CD4-positive, alpha-beta memory T cell (primary cell): ENCODE data around the gene EYS. TPM values are rescaled to one million over a fixed set of nuclear protein-coding genes. Genes with fewer than 3 reads are reported as not detected.
"Not testable (repeated sequence)": the region's sequence is repeated elsewhere in the genome, so short reads cannot be mapped to it uniquely, and the experiment has no call there.

Experiments used
- CTCF ChIA-PET: fragments of 350-600 bp; sonication (Branson Sonifier 250); formaldehyde crosslinking; loops from one replicate; lab custom pipeline; 2021; ENCODE audit warnings: inconsistent platforms; ENCODE audit not compliant: partially characterized antibody; lab: Charles Lee
- POLR2A ChIA-PET: fragments of 350-600 bp; sonication (Branson Sonifier 250); formaldehyde crosslinking; loops from one replicate; lab custom pipeline; 2021; ENCODE audit not compliant: partially characterized antibody; lab: Charles Lee
- DNase-seq, 5 donors: peaks; one replicate each; pipeline versions ENCODE4 v3.0.0 to v3.0.0-alpha.2; 2020 to 2022; ENCODE audit warnings: mixed read lengths in 1 of 5
- H3K27ac ChIP-seq: one replicate; pipeline ENCODE4 v1.7.0; 2013; ENCODE audit warnings: low read depth, low read length
- H3K27me3 ChIP-seq: 2 replicates; pipeline ENCODE4 v1.7.0; 2013; ENCODE audit warnings: mild to moderate bottlenecking, low read length, moderate library complexity; ENCODE audit not compliant: insufficient read depth
- H3K36me3 ChIP-seq: 2 replicates; pipeline ENCODE4 v1.7.0; 2013; ENCODE audit warnings: mild to moderate bottlenecking, low read length, moderate library complexity; ENCODE audit not compliant: insufficient read depth
- H3K4me1 ChIP-seq: 2 replicates; pipeline ENCODE4 v1.7.0; 2013; ENCODE audit warnings: mild to moderate bottlenecking, low read length, moderate library complexity; ENCODE audit not compliant: insufficient read depth
- H3K4me3 ChIP-seq, 2 donors: one replicate each; pipeline ENCODE4 v1.7.0; 2013; ENCODE audit warnings: low read length in 2 of 2, mild to moderate bottlenecking in 1 of 2
- H3K9me3 ChIP-seq, 2 donors: one replicate each; pipeline ENCODE4 v1.7.0; 2013; ENCODE audit warnings: low read length in 2 of 2, control low read depth in 1 of 2; ENCODE audit not compliant: control insufficient read depth in 1 of 2
- H3K27ac Mint-ChIP-seq, 7 donors: one replicate each; pipeline ENCODE4 v1.8.0; 2020 to 2021; ENCODE audit warnings: mixed read lengths in 7 of 7, mild to moderate bottlenecking in 6 of 7, inconsistent platforms in 3 of 7, moderate library complexity in 3 of 7
- H3K27me3 Mint-ChIP-seq, 2 donors: one replicate each; pipeline ENCODE4 v1.8.0; 2020 to 2021; ENCODE audit warnings: mixed read lengths in 2 of 2
- H3K36me3 Mint-ChIP-seq, 2 donors: one replicate each; pipeline ENCODE4 v1.8.0; 2020 to 2021; ENCODE audit warnings: mixed read lengths in 2 of 2, inconsistent platforms in 1 of 2, mild to moderate bottlenecking in 1 of 2
- H3K4me1 Mint-ChIP-seq, 4 donors: one replicate each; pipeline ENCODE4 v1.8.0; 2020 to 2021; ENCODE audit warnings: mixed read lengths in 4 of 4, mild to moderate bottlenecking in 1 of 4
- H3K4me3 Mint-ChIP-seq, 8 donors: one replicate each; pipeline ENCODE4 v1.8.0; 2020 to 2021; ENCODE audit warnings: mixed read lengths in 8 of 8, mild to moderate bottlenecking in 7 of 8, moderate library complexity in 6 of 8, inconsistent platforms in 3 of 8
- H3K9me3 Mint-ChIP-seq, 8 donors: one replicate each; pipeline ENCODE4 v1.8.0; 2020 to 2021; ENCODE audit warnings: mixed read lengths in 8 of 8, mild to moderate bottlenecking in 5 of 8, inconsistent platforms in 3 of 8, moderate library complexity in 1 of 8
- intact Hi-C: fragments of 100-400 bp; cut with micrococcal nuclease; formaldehyde crosslinking; loops from one replicate; pipeline ENCODE4 v1.15.1; 2023
- polyA plus RNA-seq, 2 donors: library from polyadenylated mRNA; unstranded; fragments of 300-500 nt; fragmentation: Illumina TruSeq; gene quantifications; one replicate each; pipeline ENCODE4 v1.2.3, GENCODE V29; 2021
- total RNA-seq, 2 experiments: library from RNA; stranded (reverse); gene quantifications; one replicate each; pipeline ENCODE4 v1.2.3, GENCODE V29; 2021

The EYS gene
- total and polyA plus RNA-seq, 4 experiments from 2014 or later: 0.17 to 0.20 TPM; not detected in 2

GRCh38 chr6:63739094-63739687 lies 1967.8 kb downstream of the EYS start:
- H3K4me3 Mint-ChIP-seq: no peak overlapping the region
- POLR2A ChIA-PET: interaction anchor here (0.9 to 1.7 kb wide), 3 partner anchors 75 to 165 kb away, joined by 3 to 6 read pairs (median 3); partner anchors contain the start of gene PHF3
- no peak overlapping the region for H3K27ac Mint-ChIP-seq

GRCh38 chr6:63738190-63738589 lies 1968.8 kb downstream of the EYS start:
- Mint-ChIP-seq H3K36me3 (peaks cover 0 to 18% of the 10 kb centered on the region in 2 donors), H3K9me3 (peaks cover 3 to 26% (median 8%) of the 10 kb centered on the region in 8 donors)
- H3K9me3 ChIP-seq, H3K27me3 Mint-ChIP-seq, POLR2A ChIA-PET, H3K27ac Mint-ChIP-seq, H3K4me1 Mint-ChIP-seq, H3K4me3 Mint-ChIP-seq, DNase-seq, intact Hi-C loops, H3K4me1 ChIP-seq, H3K27ac ChIP-seq, H3K27me3 ChIP-seq, CTCF ChIA-PET, H3K36me3 ChIP-seq, H3K4me3 ChIP-seq: not testable (repeated sequence)

More at GRCh38 chr6:63739094-63739687, 1967.8 kb downstream of the EYS start:
- H3K27ac ChIP-seq: no peak overlapping the region
- intact Hi-C loops: no loop called here
- H3K4me3 ChIP-seq: no peak overlapping the region
- H3K4me1 Mint-ChIP-seq: peaks cover 0 to 4% (median under 1%) of the 10 kb centered on the region in 4 donors
- peaks cover 3 to 26% (median 8%) of the 10 kb centered on the region in 8 donors for H3K9me3 Mint-ChIP-seq
- no peaks in the 10 kb centered on the region for H3K27me3 Mint-ChIP-seq
- H3K36me3 Mint-ChIP-seq: peaks cover 0 to 15% of the 10 kb centered on the region in 2 donors
- DNase-seq: no peak
- no peaks in the 10 kb centered on the region for H3K36me3 ChIP-seq
- H3K4me1 ChIP-seq: no peaks in the 10 kb centered on the region
- H3K27me3 ChIP-seq: no peaks in the 10 kb centered on the region
- H3K9me3 ChIP-seq: no peaks in the 10 kb centered on the region
- CTCF ChIA-PET: interaction anchor here (0.9 kb wide), 2 partner anchors 25 to 141 kb away, joined by 3 to 4 read pairs; no protein-coding TSS in a partner anchor

- no peak overlapping the region for H3K4me3 Mint-ChIP-seq
- Histone ChIP-seq H3K27ac (no peak overlapping the region), H3K4me3 (no peak overlapping the region), H3K9me3 (no peaks in the 10 kb centered on the region), H3K36me3 (no peaks in the 10 kb centered on the region), H3K4me1 (no peaks in the 10 kb centered on the region), H3K27me3 (no peaks in the 10 kb centered on the region)
- no peak for DNase-seq
- H3K36me3 Mint-ChIP-seq: peaks cover 2 to 20% of the 10 kb centered on the region in 2 donors
- ChIA-PET CTCF (interaction anchor here (1.1 to 1.3 kb wide), 2 partner anchors 10 to 136 kb away, joined by 4 to 5 read pairs; no protein-coding TSS in a partner anchor), POLR2A (no interaction called here)
- intact Hi-C loops: no loop called here
- H3K4me1 Mint-ChIP-seq: peaks cover 0 to 2% (median 0%) of the 10 kb centered on the region in 4 donors
- H3K9me3 Mint-ChIP-seq: peaks cover 3 to 23% (median 7%) of the 10 kb centered on the region in 8 donors
- no peaks in the 10 kb centered on the region for H3K27me3 Mint-ChIP-seq
- no peak overlapping the region for H3K27ac Mint-ChIP-seq
These were observed 1972.1 kb downstream of the EYS start for GRCh38 chr6:63734923-63735322.

- H3K4me3 ChIP-seq: no peak overlapping the region
- H3K36me3 Mint-ChIP-seq: peaks cover 2 to 20% of the 10 kb centered on the region in 2 donors
- no peak for DNase-seq
- H3K27ac Mint-ChIP-seq: no peak overlapping the region
- H3K9me3 ChIP-seq: no peaks in the 10 kb centered on the region
- H3K27ac ChIP-seq: no peak overlapping the region
- intact Hi-C loops: no loop called here
- peaks cover 0 to 13% (median 5%) of the 10 kb centered on the region in 8 donors for H3K9me3 Mint-ChIP-seq
- no peak overlapping the region for H3K4me3 Mint-ChIP-seq
- no peaks in the 10 kb centered on the region for H3K27me3 Mint-ChIP-seq
- H3K36me3 ChIP-seq: no peaks in the 10 kb centered on the region
- ChIA-PET CTCF (no interaction called here), POLR2A (interaction anchor here (1.3 kb wide), 1 partner anchor 97 kb away, joined by 3 read pairs; the partner anchor contains the start of gene PHF3)
- no peaks in the 10 kb centered on the region for H3K4me1 ChIP-seq
- no peaks in the 10 kb centered on the region for H3K27me3 ChIP-seq
- H3K4me1 Mint-ChIP-seq: peaks cover 0 to 2% (median 0%) of the 10 kb centered on the region in 4 donors
These were observed 1974.7 kb downstream of the EYS start for GRCh38 chr6:63732336-63732735.

GRCh38 chr6:63731930-63732329 lies 1975.1 kb downstream of the EYS start:
- peaks cover 0 to 13% (median 5%) of the 10 kb centered on the region in 8 donors for H3K9me3 Mint-ChIP-seq
- H3K4me3 ChIP-seq: no peak overlapping the region
- H3K4me1 ChIP-seq: no peaks in the 10 kb centered on the region
- no peak overlapping the region for H3K27ac Mint-ChIP-seq
- ChIA-PET CTCF (no interaction called here), POLR2A (interaction anchor here (1.3 kb wide), 1 partner anchor 96 kb away, joined by 3 read pairs; the partner anchor contains the start of gene PHF3)
- intact Hi-C loops: no loop called here
- H3K9me3 ChIP-seq: no peaks in the 10 kb centered on the region
- no peak overlapping the region for H3K27ac ChIP-seq
- no peak overlapping the region for H3K4me3 Mint-ChIP-seq
- H3K36me3 ChIP-seq: no peaks in the 10 kb centered on the region
- no peak for DNase-seq
- peaks cover 2 to 20% of the 10 kb centered on the region in 2 donors for H3K36me3 Mint-ChIP-seq
- no peaks in the 10 kb centered on the region for H3K27me3 ChIP-seq
- H3K27me3 Mint-ChIP-seq: no peaks in the 10 kb centered on the region
- peaks cover 0 to 2% (median 0%) of the 10 kb centered on the region in 4 donors for H3K4me1 Mint-ChIP-seq

- CTCF ChIA-PET: no interaction called here
- no peak overlapping the region for H3K27ac Mint-ChIP-seq
- H3K36me3 Mint-ChIP-seq: peaks cover 2 to 14% of the 10 kb centered on the region in 2 donors
- no peak overlapping the region for H3K27ac ChIP-seq
- POLR2A ChIA-PET: no interaction called here
- peaks cover 0 to 6% (median under 1%) of the 10 kb centered on the region in 8 donors for H3K9me3 Mint-ChIP-seq
- H3K27me3 Mint-ChIP-seq: no peaks in the 10 kb centered on the region
- H3K4me3 Mint-ChIP-seq: no peak overlapping the region
- no peaks in the 10 kb centered on the region for H3K36me3 ChIP-seq
- H3K9me3 ChIP-seq: no peaks in the 10 kb centered on the region
- H3K4me3 ChIP-seq: no peak overlapping the region
- intact Hi-C loops: no loop called here
- H3K4me1 ChIP-seq: no peaks in the 10 kb centered on the region
- no peak for DNase-seq
- H3K4me1 Mint-ChIP-seq: no peaks in the 10 kb centered on the region
- no peaks in the 10 kb centered on the region for H3K27me3 ChIP-seq
These were observed 1976.7 kb downstream of the EYS start for GRCh38 chr6:63730311-63730710.

GRCh38 chr6:63724721-63725120 lies 1982.3 kb downstream of the EYS start:
- intact Hi-C loops: no loop called here
- CTCF ChIA-PET: interaction anchor here (1.0 kb wide), 1 partner anchor 126 kb away, joined by 3 read pairs; no protein-coding TSS in a partner anchor

More at GRCh38 chr6:63724721-63725120, 1982.3 kb downstream of the EYS start:
- no peaks in the 10 kb centered on the region for H3K36me3 ChIP-seq
- POLR2A ChIA-PET: no interaction called here
- no peak overlapping the region for H3K4me3 ChIP-seq
- no peaks in the 10 kb centered on the region for H3K4me1 ChIP-seq
- no peaks in the 10 kb centered on the region for H3K27me3 Mint-ChIP-seq
- peaks cover 0 to under 1% of the 10 kb centered on the region in 2 donors for H3K36me3 Mint-ChIP-seq
- DNase-seq: no peak
- no peak overlapping the region for H3K27ac Mint-ChIP-seq
- peaks cover 0 to 2% (median 0%) of the 10 kb centered on the region in 8 donors for H3K9me3 Mint-ChIP-seq
- H3K27me3 ChIP-seq: no peaks in the 10 kb centered on the region
- peaks cover 0 to 3% (median 0%) of the 10 kb centered on the region in 4 donors for H3K4me1 Mint-ChIP-seq
- H3K27ac ChIP-seq: no peak overlapping the region
- no peaks in the 10 kb centered on the region for H3K9me3 ChIP-seq
- H3K4me3 Mint-ChIP-seq: no peak overlapping the region
